HG03280 (cell line): ENCODE results near the gene TTLL11.
"Not testable (repeated sequence)": the region's sequence is repeated elsewhere in the genome, so short reads cannot be mapped to it uniquely, and the experiment has no call there.

Experiments
- ATAC-seq: cut with Tn5 transposase; IDR thresholded peaks from one replicate; pipeline ENCODE4 v1.9.1; 2021; ENCODE audit warnings: mild to moderate bottlenecking, moderate library complexity; ENCODE audit not compliant: unreplicated experiment

The TTLL11 gene

GRCh38 chr9:121914604-121915303 lies 178.4 kb downstream of the TTLL11 start:
- no peak for ATAC-seq

- no peak for ATAC-seq
Measured at GRCh38 chr9:121914017-121914595, 179.0 kb downstream of the TTLL11 start.

- no peak for ATAC-seq
Measured at GRCh38 chr9:121912812-121913627, 180.1 kb downstream of the TTLL11 start.

- no peak for ATAC-seq
Measured at GRCh38 chr9:121910491-121911040, 182.5 kb downstream of the TTLL11 start.

- ATAC-seq: no peak
Measured at GRCh38 chr9:121909111-121909510, 184.0 kb downstream of the TTLL11 start.

GRCh38 chr9:121906074-121906870 lies 186.8 kb downstream of the TTLL11 start:
- ATAC-seq: no peak

- ATAC-seq: no peak
Measured at GRCh38 chr9:121902461-121903135, 190.5 kb downstream of the TTLL11 start.

- no peak for ATAC-seq
Measured at GRCh38 chr9:121901616-121902015, 191.5 kb downstream of the TTLL11 start.

GRCh38 chr9:121900163-121900562 lies 192.9 kb downstream of the TTLL11 start:
- no peak for ATAC-seq

- no peak for ATAC-seq
Measured at GRCh38 chr9:121898856-121899255, 194.3 kb downstream of the TTLL11 start.

GRCh38 chr9:121897140-121897539 lies 196.0 kb downstream of the TTLL11 start:
- ATAC-seq: no peak

- no peak for ATAC-seq
Measured at GRCh38 chr9:121896545-121896943, 196.6 kb downstream of the TTLL11 start.

- no peak for ATAC-seq
Measured at GRCh38 chr9:121895818-121896544, 197.1 kb downstream of the TTLL11 start.

- ATAC-seq: no peak
Measured at GRCh38 chr9:121895358-121895757, 197.8 kb downstream of the TTLL11 start.

- ATAC-seq: not testable (repeated sequence)
Measured at GRCh38 chr9:121894380-121894779, 198.7 kb downstream of the TTLL11 start.

- ATAC-seq: no peak
Measured at GRCh38 chr9:121893786-121894185, 199.3 kb downstream of the TTLL11 start.

- no peak for ATAC-seq
Measured at GRCh38 chr9:121892706-121893105, 200.4 kb downstream of the TTLL11 start.

- no peak for ATAC-seq
Measured at GRCh38 chr9:121890746-121891145, 202.4 kb downstream of the TTLL11 start.

- ATAC-seq: no peak
Measured at GRCh38 chr9:121889990-121890563, 203.0 kb downstream of the TTLL11 start.
